HG03442 (cell line): ENCODE results near the gene AZI2.

Experiments
- ATAC-seq: cut with Tn5 transposase; IDR thresholded peaks from one replicate; pipeline ENCODE4 v1.9.1; 2021; ENCODE audit warnings: mild to moderate bottlenecking, moderate library complexity; ENCODE audit not compliant: unreplicated experiment

AZI2 gene

GRCh38 chr3:28308196-28308595, 40.4 kb downstream of the AZI2 start:
- no peak for ATAC-seq

GRCh38 chr3:28301688-28302087, 46.9 kb downstream of the AZI2 start:
- ATAC-seq: no peak

GRCh38 chr3:28300345-28300962, 48.2 kb downstream of the AZI2 start:
- ATAC-seq: no peak

- ATAC-seq: no peak
Observed at GRCh38 chr3:28299705-28300104, 48.9 kb downstream of the AZI2 start.

GRCh38 chr3:28295898-28296490, 52.6 kb downstream of the AZI2 start:
- ATAC-seq: no peak

GRCh38 chr3:28294667-28295413, 53.8 kb downstream of the AZI2 start:
- ATAC-seq: no peak

- ATAC-seq: no peak
Observed at GRCh38 chr3:28292622-28293021, 56.0 kb downstream of the AZI2 start.

- no peak for ATAC-seq
Observed at GRCh38 chr3:28291577-28291976, 57.0 kb downstream of the AZI2 start.

GRCh38 chr3:28290863-28291300, 57.7 kb downstream of the AZI2 start:
- ATAC-seq: no peak

GRCh38 chr3:28287046-28287445, 61.6 kb downstream of the AZI2 start:
- no peak for ATAC-seq

- ATAC-seq: peak; percentile 91
Observed at GRCh38 chr3:28286595-28286994, 62.0 kb downstream of the AZI2 start.

- no peak for ATAC-seq
Observed at GRCh38 chr3:28280781-28281180, 67.8 kb downstream of the AZI2 start.

- ATAC-seq: no peak
Observed at GRCh38 chr3:28279770-28280169, 68.9 kb downstream of the AZI2 start.

- ATAC-seq: no peak
Observed at GRCh38 chr3:28278918-28279317, 69.7 kb downstream of the AZI2 start.

GRCh38 chr3:28273837-28274236, 74.8 kb downstream of the AZI2 start:
- ATAC-seq: no peak
